H1 (cell line): ENCODE measurements around the gene CTBP2.

Experiments used
- BRCA1 ChIP-seq: IDR thresholded peaks from 2 replicates; pipeline ENCODE4 v1.6.1; 2012; ENCODE audit warnings: low read depth, low read length, improper control_type of control experiment
- EZH2 ChIP-seq: fragments of 200-600 bp; sonication (generic); IDR thresholded peaks from 2 replicates; pipeline ENCODE4 v1.7.1; 2012; ENCODE audit warnings: low read depth, mild to moderate bottlenecking, moderate library complexity, low read length, inconsistent platforms; ENCODE audit not compliant: severe bottlenecking
- MAFK ChIP-seq: IDR thresholded peaks from 2 replicates; pipeline ENCODE4 v1.6.1; 2012; ENCODE audit warnings: low read depth, mild to moderate bottlenecking, improper control_type of control experiment, low read length
- SIX5 ChIP-seq: IDR thresholded peaks from 2 replicates; pipeline ENCODE4 v1.6.1; 2011; ENCODE audit warnings: mild to moderate bottlenecking, low read depth, low read length
- YY1 ChIP-seq: IDR thresholded peaks from 2 replicates; pipeline ENCODE4 v1.6.1; 2011; ENCODE audit warnings: low read depth, mild to moderate bottlenecking, low read length
- TF ChIP-seq, protein P1 (sequence below), 3 experiments: IDR thresholded peaks; 1 replicate in 2 of 3; 2 replicates in 1 of 3; pipeline versions ENCODE4 v1.5.1 to v1.6.1; 2011; ENCODE audit warnings: low read length in 3 of 3, mild to moderate bottlenecking in 3 of 3, inconsistent platforms in 2 of 3, low read depth in 1 of 3, moderate library complexity in 1 of 3; ENCODE audit not compliant: insufficient read depth in 1 of 3; ENCODE audit errors: control extremely low read depth in 1 of 3
- TF ChIP-seq, protein P2 (sequence below): IDR thresholded peaks from 2 replicates; pipeline ENCODE4 v1.6.1; 2012; ENCODE audit warnings: inconsistent platforms

DNA sequence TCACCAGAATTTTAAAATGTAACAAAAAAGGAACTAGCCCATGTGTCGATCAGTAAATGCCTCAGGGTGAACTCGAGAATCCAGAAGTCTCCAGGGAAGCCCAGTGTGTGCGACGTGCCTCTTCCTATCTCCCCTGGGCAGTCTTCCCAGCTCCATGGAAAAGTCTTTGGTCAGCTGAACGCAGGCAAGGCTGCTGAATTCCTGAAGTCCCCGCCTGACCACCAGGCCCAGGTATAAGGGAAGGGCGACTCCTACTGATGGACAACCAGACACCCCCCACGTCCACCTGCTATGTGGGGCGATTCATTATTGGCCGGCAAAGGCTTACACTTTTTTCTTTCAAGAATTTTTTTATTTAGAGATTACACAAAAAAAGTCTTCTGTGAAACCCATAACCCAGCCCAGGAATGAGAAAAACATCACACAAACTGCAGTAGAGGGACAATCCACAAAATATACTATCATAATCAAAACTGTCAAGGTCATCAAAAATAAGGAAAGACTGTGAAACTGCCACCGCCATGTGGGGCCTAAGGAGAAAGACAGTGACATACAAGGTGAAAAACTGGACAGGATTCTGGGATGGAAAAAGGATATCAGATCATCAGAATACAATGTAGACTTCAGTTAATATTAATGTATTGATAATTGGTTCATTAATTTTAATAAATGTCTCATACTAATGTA, 93.5 kb downstream of the CTBP2 start:
- TF ChIP-seq EZH2: no peak
- TF ChIP-seq, protein P1, sequence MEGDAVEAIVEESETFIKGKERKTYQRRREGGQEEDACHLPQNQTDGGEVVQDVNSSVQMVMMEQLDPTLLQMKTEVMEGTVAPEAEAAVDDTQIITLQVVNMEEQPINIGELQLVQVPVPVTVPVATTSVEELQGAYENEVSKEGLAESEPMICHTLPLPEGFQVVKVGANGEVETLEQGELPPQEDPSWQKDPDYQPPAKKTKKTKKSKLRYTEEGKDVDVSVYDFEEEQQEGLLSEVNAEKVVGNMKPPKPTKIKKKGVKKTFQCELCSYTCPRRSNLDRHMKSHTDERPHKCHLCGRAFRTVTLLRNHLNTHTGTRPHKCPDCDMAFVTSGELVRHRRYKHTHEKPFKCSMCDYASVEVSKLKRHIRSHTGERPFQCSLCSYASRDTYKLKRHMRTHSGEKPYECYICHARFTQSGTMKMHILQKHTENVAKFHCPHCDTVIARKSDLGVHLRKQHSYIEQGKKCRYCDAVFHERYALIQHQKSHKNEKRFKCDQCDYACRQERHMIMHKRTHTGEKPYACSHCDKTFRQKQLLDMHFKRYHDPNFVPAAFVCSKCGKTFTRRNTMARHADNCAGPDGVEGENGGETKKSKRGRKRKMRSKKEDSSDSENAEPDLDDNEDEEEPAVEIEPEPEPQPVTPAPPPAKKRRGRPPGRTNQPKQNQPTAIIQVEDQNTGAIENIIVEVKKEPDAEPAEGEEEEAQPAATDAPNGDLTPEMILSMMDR (IDR thresholded peaks at IDR 0.05; ENCODE audit: control extremely low read depth in 1 of 3, insufficient read depth in 1 of 3, low read depth in 1 of 3, low read length in 3 of 3): no peak
- TF ChIP-seq BRCA1: no peak
- TF ChIP-seq MAFK: no peak
- no peak for TF ChIP-seq YY1
- TF ChIP-seq SIX5: no peak
- TF ChIP-seq, protein P2, sequence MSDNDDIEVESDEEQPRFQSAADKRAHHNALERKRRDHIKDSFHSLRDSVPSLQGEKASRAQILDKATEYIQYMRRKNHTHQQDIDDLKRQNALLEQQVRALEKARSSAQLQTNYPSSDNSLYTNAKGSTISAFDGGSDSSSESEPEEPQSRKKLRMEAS: no peak
